Common myeloid progenitor, CD34-positive (primary cell): ENCODE measurements around the gene PTPRM.

ENCODE experiments used
- CTCF ChIA-PET: fragments of 350-600 bp; sonication (Branson Sonifier 250); formaldehyde crosslinking; loops from one replicate; lab custom pipeline; 2021; ENCODE audit warnings: antibody characterized with exemption; lab: Charles Lee
- POLR2A ChIA-PET: fragments of 350-600 bp; sonication (Branson Sonifier 250); formaldehyde crosslinking; loops from one replicate; lab custom pipeline; 2021; ENCODE audit warnings: antibody characterized with exemption; lab: Charles Lee
- DNase-seq, 3 donors: peaks; one replicate each; pipeline versions ENCODE4 v3.0.0 to v3.0.0-alpha.2; 2013
- H3K27ac ChIP-seq, 2 experiments: 1 replicate in 1 of 2; 2 replicates in 1 of 2; pipeline ENCODE4 v1.7.0; 2013; ENCODE audit warnings: inconsistent platforms in 2 of 2, low read length in 2 of 2, mild to moderate bottlenecking in 2 of 2, low read depth in 1 of 2, moderate library complexity in 1 of 2; ENCODE audit not compliant: severe bottlenecking in 2 of 2, insufficient read depth in 1 of 2, poor library complexity in 1 of 2
- H3K27me3 ChIP-seq, 5 experiments: replicated peaks in 2 of 5; 1 replicate in 3 of 5; 2 replicates in 2 of 5; pipeline versions ENCODE4 v1.6.1 to v1.7.0; 2013; ENCODE audit warnings: low read length in 4 of 5, mild to moderate bottlenecking in 2 of 5, moderate library complexity in 2 of 5, inconsistent platforms in 1 of 5; ENCODE audit not compliant: insufficient read depth in 5 of 5, control insufficient read depth in 4 of 5
- H3K36me3 ChIP-seq, 4 experiments: 1 replicate in 2 of 4; 2 replicates in 2 of 4; pipeline versions ENCODE4 v1.6.1 to v1.7.0; 2013; ENCODE audit warnings: low read length in 3 of 4, control low read depth in 1 of 4, mild to moderate bottlenecking in 1 of 4; ENCODE audit not compliant: control insufficient read depth in 4 of 4, insufficient read depth in 4 of 4
- H3K4me1 ChIP-seq, 4 experiments: 1 replicate in 3 of 4; 2 replicates in 1 of 4; pipeline versions ENCODE4 v1.6.1 to v1.7.1; 2013; ENCODE audit warnings: low read length in 3 of 4, mild to moderate bottlenecking in 3 of 4, control low read depth in 1 of 4, inconsistent platforms in 1 of 4, moderate library complexity in 1 of 4; ENCODE audit not compliant: control insufficient read depth in 4 of 4, insufficient read depth in 4 of 4; ENCODE audit errors: control extremely low read depth in 1 of 4
- H3K4me3 ChIP-seq, 7 experiments: 1 replicate in 4 of 7; 2 replicates in 3 of 7; pipeline versions ENCODE4 v1.5.1 to v1.7.0; 2013; ENCODE audit warnings: mild to moderate bottlenecking in 7 of 7, low read length in 6 of 7, moderate library complexity in 6 of 7, inconsistent platforms in 2 of 7, low read depth in 2 of 7, control low read depth in 1 of 7; ENCODE audit not compliant: insufficient read depth in 4 of 7, control insufficient read depth in 1 of 7; ENCODE audit errors: extremely low read depth in 1 of 7
- H3K9me3 ChIP-seq, 5 experiments: 1 replicate in 4 of 5; 2 replicates in 1 of 5; pipeline versions ENCODE4 v1.6.1 to v1.7.1; 2013; ENCODE audit warnings: low read length in 4 of 5, mild to moderate bottlenecking in 2 of 5, inconsistent platforms in 1 of 5, low read depth in 1 of 5, moderate library complexity in 1 of 5; ENCODE audit not compliant: control insufficient read depth in 4 of 5, insufficient read depth in 2 of 5; ENCODE audit errors: control extremely low read depth in 1 of 5
- WGBS: methylation state at CpG from one replicate; pipeline ENCODE4 v1.1.5; 2013; ENCODE audit not compliant: insufficient coverage; 5-methylcytosine and 5-hydroxymethylcytosine counted together

Gene PTPRM

DNA sequence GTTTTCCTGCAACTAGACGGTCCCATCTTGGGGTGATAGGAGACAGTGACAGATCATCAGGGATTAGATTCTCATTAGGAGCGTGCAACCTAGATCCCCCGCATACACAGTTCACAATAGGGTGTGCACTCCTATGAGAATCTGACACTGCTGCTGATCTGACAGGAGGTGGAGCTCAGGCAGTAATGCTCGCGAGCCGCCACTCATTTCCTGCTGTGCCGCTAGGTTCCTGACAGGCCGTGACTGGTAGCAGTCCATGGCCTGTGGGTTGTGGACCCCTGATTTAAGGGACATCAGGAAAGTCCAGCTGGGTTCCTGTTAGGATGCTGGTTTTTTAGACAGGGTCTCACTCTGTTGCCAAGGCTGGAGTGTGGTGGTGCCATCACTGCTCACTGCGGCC, 48.7 kb downstream of the PTPRM start:
- no peaks in the 10 kb centered on the region for H3K27me3 ChIP-seq
- no peak for DNase-seq
- no peaks in the 10 kb centered on the region for H3K9me3 ChIP-seq
- H3K4me3 ChIP-seq = no peak overlapping the region
- 96% methylated on average over 8 of the region's 9 CpGs for whole genome bisulfite sequencing
- POLR2A ChIA-PET = interaction anchor here (1.5 kb wide), 1 partner anchor 9 kb away, joined by 3 read pairs; no protein-coding TSS in a partner anchor
- H3K36me3 ChIP-seq = no peaks in the 10 kb centered on the region
- H3K4me1 ChIP-seq = no peaks in the 10 kb centered on the region
- CTCF ChIA-PET = no interaction called here
- no peak overlapping the region for H3K27ac ChIP-seq

DNA sequence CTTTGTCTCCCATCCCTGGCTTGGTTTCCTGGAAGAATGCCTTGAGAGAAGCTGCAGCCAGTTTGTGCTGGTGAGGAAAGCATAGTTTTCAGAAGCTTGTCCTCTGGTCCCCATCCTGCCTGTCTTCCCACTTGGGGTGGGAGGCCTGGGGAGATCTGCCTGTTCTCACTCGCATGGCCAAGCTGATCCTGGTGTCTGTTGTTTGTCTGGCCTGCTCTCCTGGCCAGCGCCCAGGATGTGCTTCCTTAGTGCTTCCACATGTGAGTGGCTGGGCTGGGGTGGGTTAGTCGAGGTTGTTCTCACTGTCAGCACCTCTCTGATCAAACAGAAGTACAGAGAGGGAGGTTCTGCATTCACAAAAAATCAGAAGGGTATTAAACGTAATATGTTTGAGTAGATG, 49.5 kb downstream of the PTPRM start:
- H3K4me1 ChIP-seq = no peaks in the 10 kb centered on the region

DNA sequence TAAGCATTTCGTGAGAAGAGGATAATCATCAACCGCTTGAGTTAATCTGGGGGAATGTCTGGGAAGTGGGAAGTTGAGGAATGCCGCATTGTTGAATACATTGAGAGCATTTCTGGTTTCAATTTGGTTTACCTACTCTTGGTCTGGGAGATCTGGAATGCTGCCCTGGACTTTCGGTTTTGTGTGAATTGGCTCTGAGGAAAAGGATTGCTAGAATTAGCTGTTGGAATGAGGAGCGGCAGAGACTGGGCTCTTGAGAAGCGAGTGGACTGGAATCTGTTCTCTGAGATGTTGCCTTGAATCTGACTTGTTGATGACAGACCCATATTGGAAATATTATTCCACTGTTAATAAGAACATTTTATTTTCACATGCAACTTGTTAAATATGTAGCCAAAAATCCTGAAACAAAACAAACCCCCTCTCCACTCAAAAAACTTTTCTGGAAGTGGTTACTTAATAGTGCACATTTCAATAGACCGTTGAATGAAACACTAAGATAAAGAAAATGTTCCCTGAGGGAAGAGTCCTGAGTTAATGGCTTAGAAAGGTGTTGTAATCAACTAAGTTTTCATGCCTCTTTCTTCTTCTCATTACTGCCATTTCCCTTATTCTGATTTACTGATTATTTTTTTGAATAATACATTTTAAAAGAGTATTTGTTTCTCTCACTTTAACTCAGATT, 50.8 kb downstream of the PTPRM start:
- no peak overlapping the region for H3K4me3 ChIP-seq
- no peaks in the 10 kb centered on the region for H3K9me3 ChIP-seq
- H3K27me3 ChIP-seq = no peaks in the 10 kb centered on the region
- H3K4me1 ChIP-seq = no peaks in the 10 kb centered on the region
- CTCF ChIA-PET = no interaction called here
- no peaks in the 10 kb centered on the region for H3K36me3 ChIP-seq
- H3K27ac ChIP-seq = no peak overlapping the region
- DNase-seq = no peak
- 100% methylated on average over 4 of the region's 7 CpGs for WGBS
- POLR2A ChIA-PET = no interaction called here

More for the DNA sequence above, 49.5 kb downstream of the PTPRM start:
- ChIA-PET POLR2A (interaction anchor here (1.5 kb wide), 1 partner anchor 8 kb away, joined by 3 read pairs; no protein-coding TSS in a partner anchor), CTCF (no interaction called here)
- no peak for DNase-seq
- Histone ChIP-seq H3K36me3 (no peaks in the 10 kb centered on the region), H3K4me3 (no peak overlapping the region), H3K27ac (no peak overlapping the region), H3K27me3 (no peaks in the 10 kb centered on the region), H3K9me3 (no peaks in the 10 kb centered on the region)
- 100% methylated on average over 2 of the region's 4 CpGs for WGBS

- POLR2A ChIA-PET = no interaction called here
- WGBS = 100% methylated on average over 3 of the region's 3 CpGs
- H3K27ac ChIP-seq = no peak overlapping the region
- H3K27me3 ChIP-seq = no peaks in the 10 kb centered on the region
- no peaks in the 10 kb centered on the region for H3K4me1 ChIP-seq
- CTCF ChIA-PET = interaction anchor here (1.0 to 1.3 kb wide), 2 partner anchors 9 to 771 kb away, joined by 3 read pairs; no protein-coding TSS in a partner anchor
- no peak overlapping the region for H3K4me3 ChIP-seq
- no peaks in the 10 kb centered on the region for H3K36me3 ChIP-seq
- no peaks in the 10 kb centered on the region for H3K9me3 ChIP-seq
- DNase-seq = no peak
These were observed 51.9 kb downstream of the PTPRM start for GRCh38 chr18:7618891-7619442.

- Histone ChIP-seq H3K27ac (no peak overlapping the region), H3K4me3 (no peak overlapping the region), H3K36me3 (no peaks in the 10 kb centered on the region), H3K9me3 (no peaks in the 10 kb centered on the region), H3K27me3 (no peaks in the 10 kb centered on the region), H3K4me1 (no peaks in the 10 kb centered on the region)
- ChIA-PET POLR2A (no interaction called here), CTCF (interaction anchor here (0.9 to 1.3 kb wide), 4 partner anchors 9 to 770 kb away, joined by 3 read pairs; no protein-coding TSS in a partner anchor)
- WGBS = 89% methylated on average over 6 of the region's 7 CpGs
- no peak for DNase-seq
These were observed 52.6 kb downstream of the PTPRM start for GRCh38 chr18:7619676-7620075.

DNA sequence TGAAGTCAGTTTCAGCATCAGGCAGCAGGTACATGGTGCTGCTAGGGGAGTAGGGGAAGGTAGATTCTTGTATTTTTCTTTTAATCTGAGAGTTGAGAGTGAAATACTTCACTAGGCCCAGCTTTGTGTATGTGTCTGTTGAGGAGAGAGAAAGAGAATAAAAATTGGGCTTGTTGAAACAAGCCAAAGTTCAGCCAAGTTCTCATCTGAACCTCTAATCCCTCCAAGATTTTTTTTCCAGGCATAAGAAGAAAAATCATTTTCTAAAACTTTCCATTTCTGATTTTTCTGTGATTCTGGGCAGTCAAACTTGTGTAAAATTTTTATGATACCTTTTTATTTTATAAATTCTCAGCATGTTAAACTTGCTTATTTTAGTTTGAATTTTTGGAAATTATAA, 55.6 kb downstream of the PTPRM start:
- Histone ChIP-seq H3K36me3 (no peaks in the 10 kb centered on the region), H3K4me3 (no peak overlapping the region), H3K27me3 (no peaks in the 10 kb centered on the region), H3K4me1 (peaks cover 0 to 7% (median 0%) of the 10 kb centered on the region in 4 experiments), H3K9me3 (no peaks in the 10 kb centered on the region), H3K27ac (no peak overlapping the region)
- CTCF ChIA-PET = no interaction called here
- POLR2A ChIA-PET = no interaction called here
- DNase-seq = no peak

DNA sequence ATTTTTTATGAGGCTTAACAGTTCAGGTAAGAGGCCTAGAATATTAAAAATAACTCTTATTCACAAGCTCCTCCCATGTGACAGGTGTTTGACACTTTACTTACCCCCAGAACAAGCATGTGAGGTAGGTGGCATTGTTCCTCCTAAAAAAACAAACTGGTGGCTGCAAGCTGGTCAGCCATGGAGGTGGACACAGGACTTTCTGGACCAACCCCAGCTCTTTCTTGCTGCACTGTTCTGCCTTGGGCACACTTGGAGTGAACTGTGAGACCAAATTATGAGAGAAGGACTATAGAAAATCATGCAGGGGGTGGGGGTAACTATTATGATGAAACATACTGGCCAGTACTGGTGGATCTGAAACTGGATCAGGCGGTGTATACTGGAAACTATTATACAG, 56.6 kb downstream of the PTPRM start:
- H3K27ac ChIP-seq = no peak overlapping the region
- CTCF ChIA-PET = interaction anchor here (0.8 kb wide), 1 partner anchor 351 kb away, joined by 4 read pairs; no protein-coding TSS in a partner anchor
- POLR2A ChIA-PET = no interaction called here

More for the DNA sequence above, 56.6 kb downstream of the PTPRM start:
- Histone ChIP-seq H3K4me1 (peaks cover 0 to 7% (median 0%) of the 10 kb centered on the region in 4 experiments), H3K4me3 (no peak overlapping the region), H3K9me3 (no peaks in the 10 kb centered on the region), H3K36me3 (no peaks in the 10 kb centered on the region), H3K27me3 (no peaks in the 10 kb centered on the region)
- WGBS = no CpG with 5 or more reads among the region's 1 CpG
- DNase-seq = no peak
